Ishikawa (cell line): ENCODE measurements around the gene OR5AK2.

ENCODE experiments used
- CEBPB ChIP-seq: IDR thresholded peaks from 2 replicates; pipeline ENCODE4 v1.6.1; 2012
- CREB1 ChIP-seq: IDR thresholded peaks from 2 replicates; pipeline ENCODE4 v1.6.1; 2012; ENCODE audit warnings: low read depth
- EGR1 ChIP-seq: IDR thresholded peaks from 2 replicates; pipeline ENCODE4 v1.6.1; 2012
- EP300 ChIP-seq: IDR thresholded peaks from 2 replicates; pipeline ENCODE4 v1.6.1; 2012; ENCODE audit warnings: borderline replicate concordance
- FOXM1 ChIP-seq: IDR thresholded peaks from 2 replicates; pipeline ENCODE4 v1.6.1; 2012; ENCODE audit warnings: low read depth, borderline replicate concordance
- MAX ChIP-seq: IDR thresholded peaks from 2 replicates; pipeline ENCODE4 v1.6.1; 2012
- NFIC ChIP-seq: IDR thresholded peaks from 2 replicates; pipeline ENCODE4 v1.6.1; 2012
- RAD21 ChIP-seq: IDR thresholded peaks from 2 replicates; pipeline ENCODE4 v1.6.1; 2012; ENCODE audit warnings: low read depth
- REST ChIP-seq: IDR thresholded peaks from 2 replicates; pipeline ENCODE4 v1.6.1; 2012; ENCODE audit warnings: low read depth, mild to moderate bottlenecking
- TAF1 ChIP-seq: IDR thresholded peaks from 2 replicates; pipeline ENCODE4 v1.6.1; 2012; ENCODE audit warnings: low read depth, mild to moderate bottlenecking
- TCF12 ChIP-seq: IDR thresholded peaks from 2 replicates; pipeline ENCODE4 v1.6.1; 2012; ENCODE audit warnings: low read depth
- TEAD4 ChIP-seq: IDR thresholded peaks from 2 replicates; pipeline ENCODE4 v1.6.1; 2012
- YY1 ChIP-seq: IDR thresholded peaks from 2 replicates; pipeline ENCODE4 v1.6.1; 2012; ENCODE audit warnings: low read depth
- ZBTB7A ChIP-seq: IDR thresholded peaks from 2 replicates; pipeline ENCODE4 v1.6.1; 2012; ENCODE audit warnings: low read depth
- TF ChIP-seq, protein P1 (sequence below): IDR thresholded peaks from 2 replicates; pipeline ENCODE4 v1.6.1; 2012

The OR5AK2 gene

DNA sequence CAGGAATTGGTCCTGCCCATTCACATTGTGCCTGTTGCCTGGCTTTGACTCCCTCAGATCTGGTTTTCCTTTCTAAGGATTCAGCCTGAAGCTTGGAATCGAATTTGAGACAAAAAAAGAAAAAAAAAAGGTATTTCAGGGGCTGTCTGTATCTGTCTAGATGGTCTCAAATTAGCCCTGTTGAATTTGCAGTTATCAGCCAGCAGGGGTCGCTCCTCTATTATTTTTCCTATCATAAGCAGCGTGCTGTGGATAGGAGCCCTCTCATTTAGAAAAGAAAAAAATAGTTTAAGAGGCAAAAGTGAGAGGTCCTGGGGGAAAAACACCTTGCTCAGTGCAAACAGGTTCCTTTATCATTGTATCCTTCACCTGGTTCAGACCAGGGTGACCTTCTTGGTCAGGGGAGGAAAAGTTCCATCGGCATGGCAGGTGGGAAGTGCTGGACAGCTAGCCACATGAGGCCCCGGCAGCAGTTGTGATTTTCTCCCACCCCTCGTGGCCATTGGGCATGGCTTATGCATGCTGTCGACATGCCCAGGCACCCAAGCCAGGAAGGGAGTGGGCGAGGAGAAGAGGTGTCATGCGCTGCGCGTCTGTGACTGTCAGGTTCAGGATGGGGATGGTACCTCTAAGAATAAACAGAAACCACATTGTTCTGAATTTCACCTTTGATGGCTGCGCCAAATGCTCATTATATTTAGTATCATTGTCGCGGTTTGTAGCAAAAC is 13.1 kb downstream of the OR5AK2 start:
- peak; percentile 5; the same call in 1 of the 2 replicates for TF ChIP-seq RAD21
- TF ChIP-seq EP300: no peak

- TF ChIP-seq FOXM1 (no peak), REST (no peak), TAF1 (no peak), RAD21 (no peak), TEAD4 (no peak), ZBTB7A (no peak), NFIC (no peak), EGR1 (no peak), YY1 (no peak), MAX (no peak), EP300 (no peak), CEBPB (no peak), TCF12 (no peak), CREB1 (no peak)
- TF ChIP-seq, protein P1, sequence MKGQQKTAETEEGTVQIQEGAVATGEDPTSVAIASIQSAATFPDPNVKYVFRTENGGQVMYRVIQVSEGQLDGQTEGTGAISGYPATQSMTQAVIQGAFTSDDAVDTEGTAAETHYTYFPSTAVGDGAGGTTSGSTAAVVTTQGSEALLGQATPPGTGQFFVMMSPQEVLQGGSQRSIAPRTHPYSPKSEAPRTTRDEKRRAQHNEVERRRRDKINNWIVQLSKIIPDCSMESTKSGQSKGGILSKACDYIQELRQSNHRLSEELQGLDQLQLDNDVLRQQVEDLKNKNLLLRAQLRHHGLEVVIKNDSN: no peak
Measured at GRCh38 chr11:57008373-57008772, 19.7 kb downstream of the OR5AK2 start.

- TF ChIP-seq FOXM1: no peak
- TF ChIP-seq REST: no peak
Measured at GRCh38 chr11:57015679-57016078, 27.0 kb downstream of the OR5AK2 start.

DNA sequence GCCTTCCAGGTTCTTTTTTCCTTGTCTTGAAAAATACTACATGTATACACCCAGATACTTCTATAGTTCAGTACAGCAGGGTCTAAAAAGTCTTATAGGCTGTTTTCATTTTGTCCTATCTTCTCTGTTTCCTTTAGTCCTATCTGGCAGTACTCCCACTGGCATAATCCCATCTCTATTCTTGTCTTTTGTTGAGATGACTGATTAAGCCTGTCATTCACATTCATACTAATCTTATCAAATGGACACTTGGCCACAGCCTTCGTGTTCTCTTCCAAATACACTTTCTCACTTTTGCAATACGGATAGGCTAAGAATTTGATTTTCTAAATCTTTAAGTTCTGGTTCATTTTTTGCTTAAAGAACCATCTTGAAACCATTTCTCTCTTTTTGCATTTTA is 42.8 kb downstream of the OR5AK2 start:
- TF ChIP-seq MAX (no peak), NFIC (no peak), CREB1 (no peak), ZBTB7A (no peak), EP300 (no peak), YY1 (no peak), RAD21 (no peak)
